Glomerular visceral epithelial cell (primary cell): ENCODE data around the gene PRICKLE2.

ENCODE experiments used
- DNase-seq: peaks from one replicate; pipeline ENCODE4 v3.0.0-alpha.2; 2016; ENCODE audit errors: extremely low spot score

Gene PRICKLE2

DNA sequence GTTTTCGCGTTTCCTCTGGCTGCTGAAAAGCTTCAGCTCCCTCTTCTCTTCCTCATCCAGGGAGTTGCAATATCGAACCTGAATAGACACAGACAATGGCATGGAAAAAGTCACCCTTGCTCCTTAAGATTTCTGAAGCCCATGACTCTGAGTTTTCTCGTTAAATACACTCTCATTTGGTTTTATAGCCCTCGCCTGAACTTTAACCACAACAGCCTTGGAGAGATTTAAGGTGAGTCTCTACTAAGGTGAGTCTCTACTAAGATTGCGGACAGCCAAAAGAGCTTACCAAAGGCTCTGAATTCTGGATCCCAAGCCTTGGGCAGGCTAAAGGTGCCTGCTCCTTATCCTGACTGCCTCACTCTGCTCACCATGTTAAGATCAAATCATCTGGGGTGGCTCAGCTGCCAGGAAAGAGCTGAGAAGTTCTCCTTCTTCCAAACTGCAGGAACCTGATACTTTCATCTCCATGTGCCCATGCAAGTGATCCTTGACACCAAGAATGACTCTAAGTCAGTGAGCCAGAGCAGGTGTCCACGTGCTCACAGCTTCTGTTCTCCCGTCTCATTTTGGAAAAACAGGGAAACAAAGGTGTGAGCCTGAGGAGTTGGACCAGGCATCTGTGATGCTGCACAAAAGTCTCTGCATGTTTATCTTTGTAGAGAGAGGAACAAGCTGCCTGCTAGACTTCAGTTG lies 65.1 kb downstream of the PRICKLE2 start:
- DNase-seq = no peak

DNA sequence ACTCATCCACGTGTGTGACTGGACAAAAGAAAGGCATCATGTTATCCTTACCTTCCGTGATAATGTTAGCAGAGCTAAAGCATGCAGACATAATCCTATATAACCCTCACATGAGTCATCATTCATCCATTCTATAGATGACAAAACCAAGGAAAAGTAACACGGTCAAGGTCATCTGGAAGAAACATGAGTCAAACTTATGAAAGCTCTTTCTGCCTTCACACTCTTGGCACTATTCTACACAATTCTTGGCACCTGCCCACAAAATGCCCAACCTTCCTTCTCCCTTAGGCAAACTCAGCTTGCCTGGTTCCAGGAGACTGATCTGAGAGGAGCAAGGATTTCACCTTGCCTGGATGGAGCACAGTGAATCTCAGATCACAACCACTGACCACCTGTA lies 66.9 kb downstream of the PRICKLE2 start:
- DNase-seq = peak; percentile 24

DNA sequence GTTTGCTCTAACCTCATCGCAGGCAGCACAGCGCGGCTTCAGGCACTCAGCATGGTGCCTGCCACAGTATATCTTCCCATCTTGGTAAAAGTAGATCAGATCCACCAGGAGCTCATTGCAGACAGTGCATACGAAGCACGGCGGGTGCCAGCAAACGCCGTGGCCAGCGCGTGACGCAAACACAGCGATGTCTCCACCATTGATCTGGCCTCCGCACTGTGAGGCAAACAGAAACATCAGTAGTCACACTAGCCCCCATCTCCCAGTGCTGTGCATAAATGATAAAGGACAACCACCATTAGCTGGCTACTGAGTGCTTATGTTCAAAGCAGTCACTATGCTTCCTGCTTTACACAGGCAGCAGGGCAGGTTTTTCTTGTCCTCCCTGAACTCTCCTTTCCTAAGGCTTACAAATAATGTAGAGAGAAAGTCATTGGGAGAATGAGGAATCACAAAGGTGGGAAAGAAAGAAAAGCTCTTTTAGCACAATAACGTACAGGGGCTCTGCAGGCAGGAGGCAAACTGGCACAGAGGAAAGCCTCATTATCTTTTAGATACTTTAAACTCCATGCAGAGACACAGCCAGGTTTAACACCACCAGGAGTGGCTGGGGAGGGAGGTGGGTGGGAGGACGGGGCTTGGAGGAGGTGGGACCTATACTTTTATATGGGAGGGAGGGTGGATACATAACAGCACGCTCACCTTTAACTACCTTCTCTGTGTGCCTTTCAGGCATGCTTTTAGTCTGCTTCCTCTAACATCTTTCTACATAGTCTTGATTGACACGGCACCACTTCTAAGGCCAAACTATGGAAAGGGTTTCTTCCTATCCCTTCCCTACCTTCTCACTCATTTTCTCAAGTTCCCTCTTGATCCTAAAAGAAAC lies 67.9 kb downstream of the PRICKLE2 start:
- no peak for DNase-seq

DNA sequence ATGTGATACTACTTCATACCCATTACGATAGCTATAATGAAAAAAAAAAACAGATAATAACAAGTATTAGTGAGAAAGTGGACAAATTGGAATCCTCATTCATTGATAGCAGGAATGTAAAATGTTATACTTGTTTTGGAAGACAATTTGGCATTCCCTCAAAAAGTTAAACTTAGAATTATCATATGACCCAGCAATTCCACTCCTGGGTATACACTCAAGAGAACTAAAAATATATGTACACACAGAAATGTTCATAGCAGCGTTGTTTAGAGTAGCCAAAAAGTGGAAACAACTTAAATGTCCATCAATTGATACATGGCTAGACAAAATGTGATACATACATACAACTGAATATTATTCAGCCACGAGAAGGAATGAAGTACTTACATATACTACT lies 69.9 kb downstream of the PRICKLE2 start:
- DNase-seq = no peak

DNA sequence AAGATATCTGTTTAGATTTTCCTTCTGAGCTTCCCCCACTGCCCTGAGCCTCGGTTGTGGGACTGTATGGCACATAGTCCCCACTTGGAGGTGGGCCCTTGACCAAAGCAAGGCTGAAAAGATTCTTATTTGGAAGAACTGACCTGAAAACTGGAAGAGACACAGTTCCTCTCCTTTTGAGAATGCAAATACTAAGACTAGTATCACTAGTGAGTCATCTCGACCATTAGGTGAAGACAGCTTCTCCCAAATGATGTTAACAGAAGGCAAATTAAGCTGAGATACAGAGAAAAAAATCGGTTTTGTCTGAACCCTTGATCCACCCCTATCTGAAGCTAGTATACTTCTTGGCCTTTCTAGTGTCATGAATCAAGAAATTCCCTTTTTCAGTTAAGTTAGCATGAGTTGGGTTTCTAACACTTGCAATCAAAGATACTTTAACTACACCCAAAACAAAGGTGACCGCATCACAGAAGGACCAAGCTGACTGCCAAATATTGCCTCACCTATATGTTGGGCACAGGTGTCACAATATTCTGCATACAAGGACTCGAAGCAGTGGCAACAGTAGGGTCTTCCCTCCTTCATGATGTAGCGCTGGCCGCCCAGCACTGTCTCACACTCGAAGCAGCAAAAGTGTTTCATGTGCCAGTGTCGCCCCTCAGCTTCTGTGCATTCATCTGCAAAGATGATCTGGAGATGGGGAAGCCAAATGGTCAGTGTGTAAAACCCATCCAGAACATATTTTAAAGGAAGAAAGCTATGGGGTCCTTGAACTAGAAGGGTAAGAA lies 72.4 kb downstream of the PRICKLE2 start:
- DNase-seq = no peak

DNA sequence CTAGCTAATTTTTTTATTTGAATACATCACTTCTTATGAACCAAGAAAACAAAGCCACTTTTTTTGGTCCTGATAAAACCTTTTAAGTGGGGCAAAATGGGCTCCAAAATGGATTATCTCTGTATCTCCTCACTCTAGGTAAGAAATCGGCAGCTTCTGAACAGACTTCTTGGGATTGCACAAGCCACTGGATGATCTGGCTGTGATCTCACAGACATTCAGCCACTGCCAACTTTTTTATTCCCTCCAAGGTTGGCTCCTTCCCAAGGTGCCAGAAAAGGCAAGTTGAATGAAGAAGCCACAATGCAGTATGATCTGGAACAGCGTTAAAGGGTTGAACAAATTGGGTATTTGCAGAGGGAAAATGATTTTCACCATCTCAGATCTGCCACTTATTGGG lies 73.2 kb downstream of the PRICKLE2 start:
- no peak for DNase-seq

DNA sequence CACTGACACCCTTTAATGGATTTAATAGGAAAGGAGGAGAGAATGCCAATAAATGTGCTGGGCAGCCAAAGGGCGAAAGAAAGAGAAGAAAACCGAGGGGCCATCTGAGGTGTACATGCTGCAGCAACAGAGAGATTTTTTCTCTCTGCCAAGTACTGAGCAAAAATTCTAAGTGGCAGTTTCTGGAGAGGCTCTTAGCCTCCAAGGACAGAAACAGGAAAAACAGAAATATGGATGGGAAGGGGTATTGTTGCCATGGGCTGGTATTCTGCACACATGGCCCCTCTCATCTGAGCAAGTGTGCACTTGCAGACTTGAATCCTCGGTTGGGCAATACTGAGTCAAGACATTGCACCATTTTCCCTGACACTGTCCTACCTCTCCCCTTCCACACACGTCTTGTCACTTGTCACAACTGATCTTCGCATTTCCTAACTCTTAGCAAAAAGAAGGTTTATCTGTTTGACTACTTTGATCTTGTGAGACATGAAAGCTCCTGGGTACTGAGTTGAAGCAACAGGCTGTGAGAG lies 73.9 kb downstream of the PRICKLE2 start:
- no peak for DNase-seq

DNA sequence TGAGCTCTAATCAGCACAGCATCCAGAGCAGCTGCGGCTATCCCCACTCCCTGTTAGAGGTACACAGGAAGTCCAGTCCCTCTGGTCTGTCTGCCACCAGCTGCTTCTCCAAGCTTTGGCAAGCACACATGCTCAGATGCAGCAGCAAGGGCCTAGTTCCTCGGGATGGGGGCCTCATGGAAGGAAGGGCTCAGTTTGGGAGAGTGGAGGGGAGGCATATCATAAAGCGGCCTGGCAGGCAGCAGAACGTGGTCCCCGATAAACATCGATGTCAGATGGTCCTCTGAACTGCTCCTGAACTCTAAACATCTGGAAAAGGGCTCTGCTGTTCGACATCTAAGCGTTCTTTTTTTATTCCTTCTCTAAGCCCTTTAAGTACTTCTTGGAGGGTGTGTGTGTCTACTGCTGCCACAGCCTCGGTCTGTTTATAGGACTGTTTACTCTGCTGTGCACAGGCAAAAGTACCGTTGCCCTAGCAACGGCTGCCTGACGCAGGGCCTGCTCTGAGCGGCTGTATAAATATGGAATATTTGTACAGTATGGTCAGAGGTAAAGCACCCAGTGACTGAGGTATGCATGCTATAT lies 74.6 kb downstream of the PRICKLE2 start:
- no peak for DNase-seq

DNA sequence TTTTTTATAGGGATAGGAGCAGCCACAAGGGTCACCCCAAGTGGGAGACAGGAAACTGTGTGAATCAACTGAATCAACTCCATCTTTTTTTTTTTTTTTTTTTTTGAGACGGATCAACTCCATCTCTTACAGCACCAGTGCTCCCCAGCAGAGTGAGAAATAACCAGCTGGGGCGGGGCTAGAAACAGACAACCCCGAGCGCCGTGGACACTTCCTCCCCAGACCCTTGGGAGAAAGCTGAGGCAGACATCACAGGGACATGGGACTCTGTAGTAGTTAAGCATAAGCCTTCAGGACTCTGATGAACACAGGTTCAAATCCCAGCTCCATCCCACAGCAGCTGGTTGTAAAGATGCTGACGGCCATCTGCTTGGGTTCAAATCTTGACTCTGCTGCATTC lies 75.4 kb downstream of the PRICKLE2 start:
- no peak for DNase-seq

DNA sequence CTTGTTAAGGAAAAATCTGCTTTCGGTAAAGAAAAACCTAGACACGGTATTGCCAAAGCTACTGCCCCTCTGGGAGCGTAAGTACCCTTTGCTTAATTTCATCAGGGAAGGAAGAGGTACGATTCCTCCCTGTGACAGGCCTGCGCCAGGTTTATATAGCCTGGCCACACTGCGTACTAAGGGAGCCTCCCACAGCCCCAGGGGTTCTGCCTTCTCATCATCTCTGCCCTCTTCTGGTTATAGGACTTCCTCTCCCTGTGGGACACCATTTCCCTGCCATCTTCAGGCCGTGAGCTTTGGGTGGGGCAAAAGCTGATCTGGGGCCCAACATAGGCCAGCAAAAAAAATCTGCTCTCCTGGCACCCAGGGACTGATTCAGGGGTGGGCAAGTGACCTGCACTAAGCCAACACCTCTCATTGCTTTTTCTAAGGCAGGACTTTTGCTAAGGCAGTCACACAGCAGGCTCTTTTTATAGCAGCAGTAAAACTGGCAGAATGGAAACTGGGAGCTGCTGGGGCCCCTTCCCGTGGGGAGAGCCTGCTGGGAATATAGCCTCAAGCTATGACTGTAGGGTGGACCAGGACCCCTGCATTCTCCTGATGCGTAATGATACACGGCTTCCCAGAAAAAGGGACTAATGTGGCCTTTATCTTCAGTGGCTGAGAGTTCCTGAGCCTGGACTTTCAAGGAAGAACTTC lies 76.2 kb downstream of the PRICKLE2 start:
- no peak for DNase-seq

DNA sequence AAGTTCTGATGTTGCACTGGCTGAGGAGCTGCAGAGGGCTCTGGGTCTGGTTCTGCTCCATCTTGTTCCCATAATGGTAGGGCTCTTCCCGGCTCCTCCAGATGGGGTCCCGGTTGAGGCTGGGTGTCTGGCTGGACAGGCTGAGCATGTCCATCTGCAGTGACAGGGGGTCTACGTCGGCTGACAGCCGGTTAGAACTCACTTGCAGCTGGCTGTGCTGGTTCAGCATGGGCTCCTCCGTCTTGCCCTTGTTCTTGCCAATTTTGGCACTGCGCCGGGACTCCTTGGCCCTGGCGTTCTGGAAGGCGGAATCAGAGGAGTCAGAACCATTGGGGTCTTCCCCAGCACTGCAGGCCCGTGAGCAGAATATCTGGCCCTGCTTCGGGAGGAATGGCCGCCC lies 78.1 kb downstream of the PRICKLE2 start:
- no peak for DNase-seq

DNA sequence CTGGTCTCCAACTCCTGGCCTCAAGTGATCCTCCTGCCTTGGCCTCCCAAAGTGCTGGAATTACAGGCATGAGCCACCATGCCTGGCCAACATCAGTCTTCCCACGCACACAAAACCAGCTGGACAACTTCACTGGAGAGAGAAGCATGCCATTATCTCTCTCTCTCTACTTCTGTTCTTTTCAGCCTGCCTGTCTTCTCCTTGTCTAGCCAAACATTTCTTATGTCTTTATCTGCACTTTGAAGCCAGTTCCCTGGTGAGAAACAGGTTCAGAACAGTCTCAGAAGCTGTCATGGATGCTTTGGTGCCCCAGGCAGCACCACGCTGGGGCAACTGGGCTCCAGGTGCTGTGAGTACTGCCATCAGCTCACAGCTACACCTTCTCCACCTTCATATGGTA lies 79.8 kb downstream of the PRICKLE2 start:
- no peak for DNase-seq

DNA sequence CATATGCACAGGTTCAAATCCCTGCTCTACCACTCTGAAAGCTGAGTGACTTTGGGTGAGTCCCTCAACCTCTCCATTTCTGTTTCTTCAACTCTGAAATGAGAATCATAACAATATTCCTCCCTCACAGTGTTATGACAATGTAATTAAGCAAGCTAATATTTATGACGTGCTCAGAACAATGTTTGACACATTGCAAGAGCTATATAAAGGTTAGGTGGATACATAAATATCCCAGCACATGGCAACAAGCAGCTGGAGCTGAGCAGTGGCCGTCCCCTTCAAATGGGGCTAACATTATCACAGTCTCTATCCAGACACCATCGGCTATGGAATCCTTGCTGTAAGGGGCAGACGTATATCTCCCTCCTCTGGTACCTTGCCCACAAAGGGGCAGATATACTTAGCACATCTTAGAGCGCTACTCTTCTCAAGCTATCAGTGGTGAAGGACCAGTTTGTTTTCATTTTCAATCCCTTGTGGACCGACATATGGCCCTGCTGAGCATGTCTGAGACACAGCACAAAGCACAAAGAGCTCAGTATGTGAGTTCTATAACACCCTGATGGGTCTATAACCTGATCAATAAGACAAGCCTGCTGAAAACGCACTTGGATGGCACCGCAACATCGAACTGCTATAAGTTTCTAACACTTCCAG lies 80.9 kb downstream of the PRICKLE2 start:
- DNase-seq = no peak

DNA sequence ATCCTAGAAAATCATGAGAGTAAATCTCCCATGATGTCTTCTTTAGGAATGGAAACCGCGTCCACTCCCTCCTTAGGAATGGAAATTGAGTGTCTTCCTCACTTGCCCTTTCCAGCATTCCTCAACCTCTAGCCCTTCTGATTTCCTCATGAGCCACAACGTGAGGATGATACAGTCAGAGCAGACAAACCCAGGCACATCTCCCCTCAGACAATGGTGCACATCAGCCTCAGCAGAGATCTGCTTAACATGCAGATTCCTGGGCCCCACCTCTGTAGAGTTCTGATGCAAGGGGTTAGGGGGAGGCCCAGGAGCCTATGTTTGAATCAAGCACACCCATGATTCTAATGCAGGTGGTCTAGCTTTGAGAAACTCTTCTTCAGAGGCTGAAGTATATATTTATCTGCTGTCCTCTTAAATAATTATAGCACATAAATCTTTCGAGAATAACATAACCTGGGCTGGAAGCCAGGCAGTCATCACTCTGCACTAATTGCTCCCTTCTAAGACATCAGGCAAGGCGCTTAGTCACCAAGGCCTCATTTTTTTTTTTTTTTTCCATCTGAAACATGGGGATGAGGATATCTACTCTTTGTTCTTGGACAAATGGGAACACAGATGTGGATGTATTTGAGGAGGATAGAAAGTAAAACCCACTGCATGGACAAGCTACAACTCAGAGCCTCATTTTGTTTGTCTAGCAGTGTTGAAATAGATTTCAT lies 81.7 kb downstream of the PRICKLE2 start:
- DNase-seq = peak; percentile 62

DNA sequence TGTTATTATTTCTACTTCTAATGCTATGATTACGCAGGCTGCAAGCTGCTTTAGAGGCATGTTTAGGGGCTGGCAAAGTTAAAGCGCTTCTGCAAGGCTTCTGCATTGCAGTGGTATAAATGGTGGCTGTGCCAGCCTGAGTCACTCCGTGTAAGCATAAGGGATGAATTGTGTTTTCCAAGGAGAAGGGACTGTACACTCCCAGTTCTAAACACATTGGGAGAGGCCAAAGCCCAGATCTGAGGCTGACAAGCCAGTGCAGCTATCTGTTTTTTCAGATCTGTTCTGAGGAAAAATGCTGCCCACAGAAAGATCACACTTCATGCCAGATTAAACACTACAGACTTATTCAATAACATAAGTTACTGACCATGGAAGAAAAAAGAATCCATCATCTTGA lies 83.8 kb downstream of the PRICKLE2 start:
- no peak for DNase-seq

DNA sequence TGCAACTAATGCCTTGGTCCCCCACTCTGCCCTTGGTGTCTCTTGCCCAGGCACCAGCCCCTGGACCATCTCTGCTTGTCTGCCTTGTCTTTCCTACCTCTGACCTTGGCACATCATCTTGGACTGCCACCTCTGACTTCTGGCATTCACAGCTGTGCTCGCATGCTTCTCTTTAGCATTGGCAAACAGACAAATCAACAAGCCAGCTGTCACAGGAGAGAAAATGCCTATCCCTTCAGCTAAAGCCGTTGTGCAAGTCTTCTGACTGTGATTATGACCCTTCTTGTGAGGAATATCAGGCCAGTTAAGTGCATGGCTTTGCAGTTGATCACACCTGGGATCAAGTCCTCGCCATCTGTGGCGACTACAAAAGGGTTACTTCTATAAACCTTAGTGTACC lies 84.6 kb downstream of the PRICKLE2 start:
- no peak for DNase-seq

DNA sequence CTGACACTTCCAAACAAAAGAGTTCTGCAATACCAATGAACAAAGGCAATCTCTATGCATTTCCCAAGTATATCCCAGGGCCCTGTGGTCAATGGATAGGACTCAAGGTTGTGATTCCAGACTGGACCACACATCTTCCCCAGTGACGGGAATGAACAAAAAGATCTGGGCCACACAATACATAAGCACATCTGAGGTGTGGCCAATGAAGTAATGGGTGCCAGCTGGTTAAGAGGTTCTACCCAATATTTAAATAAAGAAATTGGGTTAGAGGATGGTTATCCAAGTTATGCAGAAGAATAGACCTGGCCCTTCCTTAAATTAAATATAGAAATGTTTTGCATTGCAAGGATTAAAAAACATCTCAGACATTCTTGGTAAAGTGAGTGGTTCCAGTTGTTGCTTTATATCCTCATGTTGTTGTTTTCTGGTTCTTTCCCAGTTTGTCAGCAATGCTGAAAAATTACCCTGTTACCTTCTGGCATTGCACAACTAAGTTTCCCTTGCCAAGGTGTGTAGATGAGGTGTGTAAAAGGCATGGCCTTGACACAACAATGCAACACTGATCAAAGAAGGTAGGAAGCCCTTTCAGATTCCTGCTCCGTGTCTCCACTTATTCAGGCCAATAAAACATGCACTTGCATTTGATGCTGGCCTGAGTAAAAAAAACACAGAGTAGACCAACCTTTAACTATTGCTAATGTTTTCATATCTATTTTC lies 86.5 kb downstream of the PRICKLE2 start:
- no peak for DNase-seq

DNA sequence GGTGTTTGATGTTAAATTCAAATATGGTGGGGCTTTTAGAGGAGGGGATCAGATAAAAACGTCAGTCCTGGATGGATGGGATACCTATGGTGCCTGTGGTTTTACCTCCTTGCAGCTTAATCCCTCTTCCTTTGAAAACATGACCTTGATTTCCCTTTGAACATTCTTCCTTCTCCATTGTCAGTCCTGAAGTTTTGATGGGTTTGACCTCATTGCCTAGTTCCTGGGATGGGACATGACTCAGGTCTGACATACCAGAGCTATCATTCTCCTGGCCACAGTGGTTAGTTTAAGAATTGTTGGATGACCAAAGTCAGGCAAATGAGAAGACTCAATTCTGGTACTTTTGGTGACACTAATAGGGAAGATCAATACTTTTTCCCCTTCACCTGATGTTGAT lies 87.2 kb downstream of the PRICKLE2 start:
- peak; percentile 43 for DNase-seq

DNA sequence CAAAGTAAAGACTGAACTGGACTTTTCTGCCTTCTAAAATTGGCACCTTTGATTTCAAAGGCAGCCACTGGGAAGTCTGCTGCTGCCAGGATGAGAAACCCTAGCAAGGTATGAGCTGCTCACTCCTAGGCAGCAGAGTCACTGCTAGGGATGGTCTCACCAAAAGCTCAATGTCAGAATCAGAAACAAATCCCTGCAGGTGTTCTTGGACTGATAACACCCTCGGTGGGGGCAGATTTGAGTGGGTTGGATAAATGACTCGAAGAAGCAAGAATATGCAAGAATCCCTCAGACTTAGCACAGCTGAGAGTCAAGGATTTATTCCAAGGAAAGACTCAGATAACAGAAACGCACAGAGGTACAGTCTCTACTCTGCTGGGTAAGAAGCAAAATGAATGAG lies 90.4 kb downstream of the PRICKLE2 start:
- no peak for DNase-seq
